ENCODE data around the gene ACY1. TPM values are rescaled to one million over a fixed set of nuclear protein-coding genes. Genes with fewer than 3 reads are reported as not detected.
"Not testable (repeated sequence)": the region's sequence is repeated elsewhere in the genome, so short reads cannot be mapped to it uniquely, and the experiment has no call there.

ACY1 gene
- total RNA-seq, 1 donor from 2014 or later, result 14.6 TPM

GRCh38 chr3:52030714-52031310 is 47.5 kb downstream of the ACY1 start:
- H3K9me3 ChIP-seq (ENCODE audit: control insufficient read depth in 3 of 3, low read length in 3 of 3), result no peaks in the 10 kb centered on the region
- peaks cover 49 to 61% (median 57%) of the 10 kb centered on the region in 3 donors for H3K4me1 ChIP-seq (ENCODE audit: control insufficient read depth in 3 of 3, insufficient read depth in 3 of 3, low read length in 3 of 3)
- H3K36me3 ChIP-seq (ENCODE audit: control insufficient read depth in 3 of 3, insufficient read depth in 3 of 3, low read length in 3 of 3), result no peaks in the 10 kb centered on the region
- no peak overlapping the region for H3K4me3 ChIP-seq (ENCODE audit: low read length in 3 of 3)
- peak overlapping the region in 2 of 3 donors; percentile 33 to 54 for H3K9ac ChIP-seq (ENCODE audit: low read depth in 1 of 3, low read length in 3 of 3)
- peak overlapping the region; percentile 25 for H3K27ac ChIP-seq (ENCODE audit: low read depth, low read length)
- no peaks in the 10 kb centered on the region for H3K27me3 ChIP-seq (ENCODE audit: control insufficient read depth in 3 of 3, insufficient read depth in 3 of 3, low read length in 3 of 3)

GRCh38 chr3:52031896-52032295 is 48.6 kb downstream of the ACY1 start:
- H3K4me1 ChIP-seq (ENCODE audit: control insufficient read depth in 3 of 3, insufficient read depth in 3 of 3, low read length in 3 of 3), result peaks cover 41 to 53% (median 49%) of the 10 kb centered on the region in 3 donors
- no peaks in the 10 kb centered on the region for H3K27me3 ChIP-seq (ENCODE audit: control insufficient read depth in 3 of 3, insufficient read depth in 3 of 3, low read length in 3 of 3)
- no peak overlapping the region for H3K4me3 ChIP-seq (ENCODE audit: low read length in 3 of 3)
- no peak overlapping the region for H3K27ac ChIP-seq (ENCODE audit: low read depth, low read length)
- no peaks in the 10 kb centered on the region for H3K36me3 ChIP-seq (ENCODE audit: control insufficient read depth in 3 of 3, insufficient read depth in 3 of 3, low read length in 3 of 3)
- H3K9ac ChIP-seq (ENCODE audit: low read depth in 1 of 3, low read length in 3 of 3), result no peak overlapping the region
- H3K9me3 ChIP-seq (ENCODE audit: control insufficient read depth in 3 of 3, low read length in 3 of 3), result no peaks in the 10 kb centered on the region

- no peaks in the 10 kb centered on the region for H3K27me3 ChIP-seq (ENCODE audit: control insufficient read depth in 3 of 3, insufficient read depth in 3 of 3, low read length in 3 of 3)
- no peaks in the 10 kb centered on the region for H3K9me3 ChIP-seq (ENCODE audit: control insufficient read depth in 3 of 3, low read length in 3 of 3)
- peak overlapping the region in 2 of 3 donors; percentile 41 to 44 for H3K9ac ChIP-seq (ENCODE audit: low read depth in 1 of 3, low read length in 3 of 3)
- H3K27ac ChIP-seq (ENCODE audit: low read depth, low read length), result no peak overlapping the region
- H3K4me3 ChIP-seq (ENCODE audit: low read length in 3 of 3), result no peak overlapping the region
- no peaks in the 10 kb centered on the region for H3K36me3 ChIP-seq (ENCODE audit: control insufficient read depth in 3 of 3, insufficient read depth in 3 of 3, low read length in 3 of 3)
- peaks cover 41 to 53% (median 45%) of the 10 kb centered on the region in 3 donors for H3K4me1 ChIP-seq (ENCODE audit: control insufficient read depth in 3 of 3, insufficient read depth in 3 of 3, low read length in 3 of 3)
Observed at GRCh38 chr3:52032702-52033408, 49.5 kb downstream of the ACY1 start.

- Histone ChIP-seq H3K4me1 (ENCODE audit: control insufficient read depth in 3 of 3, insufficient read depth in 3 of 3, low read length in 3 of 3) (peaks cover 35 to 46% (median 39%) of the 10 kb centered on the region in 3 donors), H3K9ac (ENCODE audit: low read depth in 1 of 3, low read length in 3 of 3) (peak overlapping the region in 1 of 3 donors; percentile 41)
- H3K36me3 ChIP-seq (ENCODE audit: control insufficient read depth in 3 of 3, insufficient read depth in 3 of 3, low read length in 3 of 3); H3K9me3 ChIP-seq (ENCODE audit: control insufficient read depth in 3 of 3, low read length in 3 of 3); H3K27me3 ChIP-seq (ENCODE audit: control insufficient read depth in 3 of 3, insufficient read depth in 3 of 3, low read length in 3 of 3); H3K27ac ChIP-seq (ENCODE audit: low read depth, low read length); H3K4me3 ChIP-seq (ENCODE audit: low read length in 3 of 3): not testable (repeated sequence)
Observed at GRCh38 chr3:52033748-52034147, 50.4 kb downstream of the ACY1 start.

- no peaks in the 10 kb centered on the region for H3K36me3 ChIP-seq (ENCODE audit: control insufficient read depth in 3 of 3, insufficient read depth in 3 of 3, low read length in 3 of 3)
- H3K27ac ChIP-seq (ENCODE audit: low read depth, low read length), result no peak overlapping the region
- peaks cover 30 to 42% (median 39%) of the 10 kb centered on the region in 3 donors for H3K4me1 ChIP-seq (ENCODE audit: control insufficient read depth in 3 of 3, insufficient read depth in 3 of 3, low read length in 3 of 3)
Observed at GRCh38 chr3:52034212-52034611, 50.9 kb downstream of the ACY1 start.

GRCh38 chr3:52034651-52035050 is 51.3 kb downstream of the ACY1 start:
- no peak overlapping the region for H3K27ac ChIP-seq (ENCODE audit: low read depth, low read length)
- no peaks in the 10 kb centered on the region for H3K36me3 ChIP-seq (ENCODE audit: control insufficient read depth in 3 of 3, insufficient read depth in 3 of 3, low read length in 3 of 3)
- H3K4me1 ChIP-seq (ENCODE audit: control insufficient read depth in 3 of 3, insufficient read depth in 3 of 3, low read length in 3 of 3), result peaks cover 30 to 42% (median 39%) of the 10 kb centered on the region in 3 donors
- no peaks in the 10 kb centered on the region for H3K27me3 ChIP-seq (ENCODE audit: control insufficient read depth in 3 of 3, insufficient read depth in 3 of 3, low read length in 3 of 3)
- no peak overlapping the region for H3K4me3 ChIP-seq (ENCODE audit: low read length in 3 of 3)
- no peaks in the 10 kb centered on the region for H3K9me3 ChIP-seq (ENCODE audit: control insufficient read depth in 3 of 3, low read length in 3 of 3)
- no peak overlapping the region for H3K9ac ChIP-seq (ENCODE audit: low read depth in 1 of 3, low read length in 3 of 3)

More at GRCh38 chr3:52034212-52034611, 50.9 kb downstream of the ACY1 start:
- no peaks in the 10 kb centered on the region for H3K9me3 ChIP-seq (ENCODE audit: control insufficient read depth in 3 of 3, low read length in 3 of 3)
- no peak overlapping the region for H3K4me3 ChIP-seq (ENCODE audit: low read length in 3 of 3)
- H3K9ac ChIP-seq (ENCODE audit: low read depth in 1 of 3, low read length in 3 of 3), result no peak overlapping the region
- no peaks in the 10 kb centered on the region for H3K27me3 ChIP-seq (ENCODE audit: control insufficient read depth in 3 of 3, insufficient read depth in 3 of 3, low read length in 3 of 3)

- H3K27ac ChIP-seq (ENCODE audit: low read depth, low read length), result no peak overlapping the region
- H3K4me1 ChIP-seq (ENCODE audit: control insufficient read depth in 3 of 3, insufficient read depth in 3 of 3, low read length in 3 of 3), result peaks cover 20 to 42% (median 35%) of the 10 kb centered on the region in 3 donors
- H3K4me3 ChIP-seq (ENCODE audit: low read length in 3 of 3), result no peak overlapping the region
- H3K27me3 ChIP-seq (ENCODE audit: control insufficient read depth in 3 of 3, insufficient read depth in 3 of 3, low read length in 3 of 3), result no peaks in the 10 kb centered on the region
- no peak overlapping the region for H3K9ac ChIP-seq (ENCODE audit: low read depth in 1 of 3, low read length in 3 of 3)
- H3K9me3 ChIP-seq (ENCODE audit: control insufficient read depth in 3 of 3, low read length in 3 of 3), result no peaks in the 10 kb centered on the region
- H3K36me3 ChIP-seq (ENCODE audit: control insufficient read depth in 3 of 3, insufficient read depth in 3 of 3, low read length in 3 of 3), result no peaks in the 10 kb centered on the region
Observed at GRCh38 chr3:52036222-52036694, 52.9 kb downstream of the ACY1 start.

- Histone ChIP-seq H3K9ac (ENCODE audit: low read depth in 1 of 3, low read length in 3 of 3) (no peak overlapping the region), H3K27ac (ENCODE audit: low read depth, low read length) (no peak overlapping the region), H3K36me3 (ENCODE audit: control insufficient read depth in 3 of 3, insufficient read depth in 3 of 3, low read length in 3 of 3) (no peaks in the 10 kb centered on the region), H3K4me1 (ENCODE audit: control insufficient read depth in 3 of 3, insufficient read depth in 3 of 3, low read length in 3 of 3) (peaks cover 19 to 40% (median 33%) of the 10 kb centered on the region in 3 donors), H3K4me3 (ENCODE audit: low read length in 3 of 3) (no peak overlapping the region), H3K9me3 (ENCODE audit: control insufficient read depth in 3 of 3, low read length in 3 of 3) (no peaks in the 10 kb centered on the region), H3K27me3 (ENCODE audit: control insufficient read depth in 3 of 3, insufficient read depth in 3 of 3, low read length in 3 of 3) (no peaks in the 10 kb centered on the region)
Observed at GRCh38 chr3:52036829-52037228, 53.5 kb downstream of the ACY1 start.

GRCh38 chr3:52037291-52037690 is 54.0 kb downstream of the ACY1 start:
- Histone ChIP-seq H3K27ac (ENCODE audit: low read depth, low read length) (no peak overlapping the region), H3K4me1 (ENCODE audit: control insufficient read depth in 3 of 3, insufficient read depth in 3 of 3, low read length in 3 of 3) (peaks cover 18 to 35% (median 28%) of the 10 kb centered on the region in 3 donors), H3K36me3 (ENCODE audit: control insufficient read depth in 3 of 3, insufficient read depth in 3 of 3, low read length in 3 of 3) (no peaks in the 10 kb centered on the region), H3K9me3 (ENCODE audit: control insufficient read depth in 3 of 3, low read length in 3 of 3) (no peaks in the 10 kb centered on the region), H3K27me3 (ENCODE audit: control insufficient read depth in 3 of 3, insufficient read depth in 3 of 3, low read length in 3 of 3) (no peaks in the 10 kb centered on the region), H3K9ac (ENCODE audit: low read depth in 1 of 3, low read length in 3 of 3) (peak overlapping the region in 1 of 3 donors; percentile 8), H3K4me3 (ENCODE audit: low read length in 3 of 3) (no peak overlapping the region)

GRCh38 chr3:52038227-52038626 is 54.9 kb downstream of the ACY1 start:
- H3K27me3 ChIP-seq (ENCODE audit: control insufficient read depth in 3 of 3, insufficient read depth in 3 of 3, low read length in 3 of 3), result no peaks in the 10 kb centered on the region
- H3K4me3 ChIP-seq (ENCODE audit: low read length in 3 of 3), result no peak overlapping the region
- H3K36me3 ChIP-seq (ENCODE audit: control insufficient read depth in 3 of 3, insufficient read depth in 3 of 3, low read length in 3 of 3), result no peaks in the 10 kb centered on the region
- H3K9ac ChIP-seq (ENCODE audit: low read depth in 1 of 3, low read length in 3 of 3), result peak overlapping the region in 1 of 3 donors; percentile 33
- H3K9me3 ChIP-seq (ENCODE audit: control insufficient read depth in 3 of 3, low read length in 3 of 3), result no peaks in the 10 kb centered on the region
- peaks cover 8 to 27% (median 19%) of the 10 kb centered on the region in 3 donors for H3K4me1 ChIP-seq (ENCODE audit: control insufficient read depth in 3 of 3, insufficient read depth in 3 of 3, low read length in 3 of 3)
- no peak overlapping the region for H3K27ac ChIP-seq (ENCODE audit: low read depth, low read length)

All from skeletal muscle tissue (tissue), 4 donors.